ENCODE data around the gene NR4A1.
"Not testable (repeated sequence)": the region's sequence is repeated elsewhere in the genome, so short reads cannot be mapped to it uniquely, and the experiment has no call there.

The NR4A1 gene

DNA sequence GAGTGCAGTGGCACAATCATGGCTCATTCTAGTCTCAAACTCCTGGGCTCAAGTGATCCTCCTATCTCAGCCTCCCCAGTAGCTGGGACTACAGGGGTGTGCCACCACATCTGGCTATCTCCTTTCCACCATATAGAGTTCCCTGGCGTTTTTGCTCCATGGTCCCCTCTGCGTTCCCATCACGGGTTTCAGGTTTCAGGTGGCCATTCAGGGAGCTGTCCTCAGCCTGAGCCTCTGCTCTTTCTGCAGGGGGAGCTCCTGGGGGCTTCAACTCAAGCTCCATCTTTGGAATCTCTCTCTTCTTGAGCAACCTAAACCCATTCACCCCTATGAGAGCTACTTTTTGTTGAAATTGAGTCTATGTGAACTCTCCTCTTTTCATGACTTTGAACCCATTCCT, 39.8 kb downstream of the NR4A1 start:
- in situ Hi-C loops (cut with MboI; ENCODE audit: low sequenced_read_pairs), result no loop called here

DNA sequence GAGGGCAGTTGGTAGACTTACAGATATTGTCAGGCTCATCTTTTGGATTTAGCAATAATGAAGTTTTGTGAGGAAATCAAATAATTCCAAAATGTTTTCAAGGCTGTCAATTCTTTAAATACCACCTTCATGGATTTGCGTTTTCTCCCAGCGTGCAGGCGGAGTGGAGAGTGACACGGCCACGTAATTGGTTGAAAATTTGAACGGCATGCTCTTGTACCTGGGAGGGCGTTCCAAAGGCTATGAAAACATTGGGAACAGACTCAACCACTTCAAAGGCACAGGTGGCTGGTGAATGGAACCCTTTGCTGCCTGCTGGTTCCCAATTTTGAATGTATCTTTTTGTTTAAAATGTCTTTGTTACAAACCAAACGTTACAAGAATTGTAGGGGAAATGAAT, 40.6 kb downstream of the NR4A1 start:
- in situ Hi-C loops (cut with MboI; ENCODE audit: low sequenced_read_pairs), result no loop called here

DNA sequence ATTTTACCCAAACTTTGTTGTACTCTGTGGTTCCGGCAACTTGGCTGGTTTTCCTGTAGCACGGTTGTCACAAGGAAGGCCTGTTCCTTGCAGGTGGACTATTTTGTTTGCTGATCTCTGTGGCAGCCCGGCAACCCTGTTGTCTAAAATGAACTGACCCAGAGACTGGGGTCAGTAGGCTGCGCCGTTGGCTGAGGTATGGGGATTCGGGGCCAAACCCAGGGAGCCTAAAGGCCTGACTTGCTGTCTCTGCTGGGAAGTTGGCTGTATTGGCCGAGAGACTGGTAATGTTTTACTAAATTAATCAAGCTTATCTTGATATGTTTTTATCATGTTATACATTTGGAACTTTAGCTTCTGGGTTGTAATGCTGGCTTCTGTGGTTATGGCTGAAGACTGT, 42.1 kb downstream of the NR4A1 start:
- in situ Hi-C loops (cut with MboI; ENCODE audit: low sequenced_read_pairs), result no loop called here

DNA sequence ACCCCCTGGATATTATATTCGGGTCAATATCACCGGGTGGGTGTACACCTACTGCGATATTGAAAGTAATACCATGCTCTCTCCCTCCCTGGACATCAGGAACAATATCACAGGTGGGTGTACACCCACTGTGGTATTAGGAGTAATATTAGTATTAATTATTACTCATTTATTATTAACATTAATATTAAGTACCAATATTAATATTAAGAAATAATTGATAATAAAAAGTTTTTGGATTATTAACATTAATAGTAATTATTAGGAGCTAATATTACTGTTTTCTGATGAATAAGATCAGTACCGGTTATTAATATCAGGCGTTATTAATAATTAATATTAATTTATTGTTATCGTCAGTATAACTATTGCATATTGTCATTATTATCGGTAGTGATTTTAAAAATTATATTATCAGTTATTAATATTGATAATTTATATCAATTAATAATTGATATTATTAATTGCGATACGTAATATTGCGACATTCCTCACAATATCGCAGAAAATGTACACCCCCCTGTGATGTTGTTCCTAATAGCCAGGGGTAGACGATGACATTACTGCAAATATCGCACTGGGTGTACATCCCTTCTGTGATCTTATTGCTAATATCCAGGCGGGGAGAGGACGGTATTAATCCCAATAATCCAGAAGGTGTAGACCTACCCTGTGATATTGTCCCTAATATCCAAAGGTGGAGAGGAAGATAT, 45.2 kb downstream of the NR4A1 start:
- in situ Hi-C loops (cut with MboI; ENCODE audit: low sequenced_read_pairs), result no loop called here

DNA sequence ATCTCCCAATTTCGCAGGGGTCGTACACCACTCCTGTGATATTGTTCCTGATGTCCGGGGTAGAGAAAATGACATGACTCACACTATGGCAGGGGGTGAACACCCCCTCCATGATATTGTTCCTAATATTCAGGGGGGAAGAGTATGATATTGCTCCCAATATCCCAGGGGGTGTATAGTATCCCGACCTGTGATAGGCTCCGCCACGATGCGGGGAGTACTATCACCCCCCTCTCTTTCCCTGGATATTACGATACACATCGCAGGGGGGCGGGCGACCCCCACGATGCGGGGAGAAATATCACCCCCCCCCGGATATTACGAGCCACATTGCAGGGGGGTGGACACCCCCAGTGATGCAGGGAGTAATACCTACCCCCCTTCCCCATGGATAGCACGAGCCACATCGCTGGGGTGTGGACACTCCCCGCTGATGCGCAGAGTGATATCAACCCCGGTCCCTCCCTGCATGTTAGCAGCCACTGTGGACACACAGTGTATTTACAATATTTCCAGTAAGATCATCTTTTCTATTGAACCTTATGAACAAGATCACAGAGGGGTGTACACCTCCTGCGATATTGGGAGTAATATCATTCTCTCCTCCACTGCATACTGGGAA, 45.9 kb downstream of the NR4A1 start:
- in situ Hi-C loops (cut with MboI; ENCODE audit: low sequenced_read_pairs), result no loop called here

DNA sequence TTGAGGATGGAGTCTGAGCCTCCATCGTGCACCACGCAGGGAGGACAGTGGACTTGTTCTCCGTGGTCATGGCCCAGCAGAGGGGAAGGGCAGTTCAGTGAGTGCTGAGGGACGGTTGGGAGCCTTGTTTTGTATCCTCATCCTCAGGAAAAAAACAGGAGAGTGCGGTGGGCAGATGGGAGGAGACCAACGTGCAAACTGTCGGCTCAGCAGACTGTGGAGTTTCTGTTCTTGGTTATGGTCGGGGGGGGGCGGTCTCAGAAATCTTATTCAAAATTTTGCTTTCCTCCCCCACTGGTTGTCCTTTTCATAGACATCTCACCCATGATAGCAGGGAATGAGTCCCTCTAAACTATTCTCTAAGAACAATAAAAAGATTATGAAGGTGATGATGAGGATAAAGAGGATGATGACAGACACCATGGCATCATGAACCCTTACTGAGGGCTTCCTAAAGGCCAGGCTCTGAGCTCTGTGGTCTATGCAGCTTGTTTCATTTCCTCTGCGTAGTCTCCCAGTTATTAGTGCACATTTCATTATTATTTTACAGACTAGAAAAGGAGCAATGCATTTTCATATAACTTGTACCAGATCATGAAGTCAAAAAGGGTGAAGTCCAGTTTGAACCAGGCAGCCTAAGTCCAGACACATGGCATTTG, 53.3 kb downstream of the NR4A1 start:
- in situ Hi-C loops (cut with MboI; ENCODE audit: low sequenced_read_pairs), result not testable (repeated sequence)

Data from HL-60/S4 treated with retinoic acid at 250 ng/mL for 4 days and 3 days (cell line).